PC-3 (cell line): ENCODE measurements around the gene SARNP. TPM values are rescaled to one million over a fixed set of nuclear protein-coding genes. Genes with fewer than 3 reads are reported as not detected.

ENCODE experiments used
- ATAC-seq: fragments of 200-7000 bp; cut with Tn5 transposase; 2 replicates; pipeline ENCODE4 v1.9.1; 2020; ENCODE audit warnings: mild to moderate bottlenecking, moderate library complexity
- BruUV-seq: library from RNA; stranded (reverse); fragments of 400-500 nt; replicated peaks from 2 replicates; lab custom pipeline; 2021; lab: Mats Ljungman, UMichigan
- CTCF ChIA-PET: fragments of 300-600 bp; sonication (Branson Sonifier 250); formaldehyde crosslinking; loops from one replicate; lab custom pipeline; 2022; ENCODE audit warnings: antibody characterized with exemption; lab: Charles Lee
- POLR2A ChIA-PET: fragments of 300-600 bp; sonication (Branson Sonifier 250); formaldehyde crosslinking; loops from one replicate; lab custom pipeline; 2022; ENCODE audit warnings: antibody characterized with exemption; ENCODE audit not compliant: unreplicated experiment; lab: Charles Lee
- DNase-seq: peaks from one replicate; pipeline ENCODE4 v3.0.0-alpha.2; 2015
- H2AFZ ChIP-seq: fragments of 300-600 bp; sonication (generic); 2 replicates; pipeline ENCODE4 v1.6.0; 2016; ENCODE audit warnings: antibody characterized with exemption, low read length
- H3F3A ChIP-seq: fragments of 300-600 bp; sonication (generic); one replicate; pipeline ENCODE4 v1.6.0; 2017; ENCODE audit warnings: antibody characterized with exemption, low read length, control low read depth, mild to moderate bottlenecking; ENCODE audit not compliant: unreplicated experiment
- H3K27ac ChIP-seq: fragments of 300-600 bp; sonication (generic); 2 replicates; pipeline ENCODE4 v1.5.1; 2016; ENCODE audit warnings: mild to moderate bottlenecking, low read length
- H3K27me3 ChIP-seq: fragments of 300-600 bp; sonication (generic); 2 replicates; pipeline ENCODE4 v1.6.1; 2016; ENCODE audit warnings: low read length, mixed read lengths
- H3K36me3 ChIP-seq: fragments of 300-600 bp; sonication (generic); 2 replicates; pipeline ENCODE4 v1.6.1; 2016; ENCODE audit warnings: low read depth, mixed run types, low read length, mixed read lengths
- H3K4me1 ChIP-seq: fragments of 300-600 bp; sonication (generic); 2 replicates; pipeline ENCODE4 v1.5.1; 2016; ENCODE audit warnings: low read length; ENCODE audit not compliant: insufficient read depth
- H3K4me2 ChIP-seq: fragments of 300-600 bp; sonication (generic); 2 replicates; pipeline ENCODE4 v1.6.0; 2016; ENCODE audit warnings: low read length
- H3K4me3 ChIP-seq: fragments of 300-600 bp; sonication (generic); 2 replicates; pipeline ENCODE4 v1.5.1; 2016; ENCODE audit warnings: mild to moderate bottlenecking, low read length, mixed read lengths
- H3K79me2 ChIP-seq: fragments of 300-600 bp; sonication (generic); 2 replicates; pipeline ENCODE4 v1.6.1; 2017; ENCODE audit warnings: low read length, mixed read lengths
- H3K9ac ChIP-seq: fragments of 300-600 bp; sonication (generic); 2 replicates; pipeline ENCODE4 v1.6.0; 2016; ENCODE audit warnings: mild to moderate bottlenecking, low read length
- H3K9me2 ChIP-seq: fragments of 300-600 bp; sonication (generic); replicated peaks from 2 replicates; pipeline ENCODE4 v1.6.1; 2016; ENCODE audit warnings: mixed run types, low read length, mixed read lengths
- H3K9me3 ChIP-seq: fragments of 300-600 bp; sonication (generic); 2 replicates; pipeline ENCODE4 v1.6.1; 2016; ENCODE audit warnings: low read length, mixed read lengths
- H4K20me1 ChIP-seq: fragments of 300-600 bp; sonication (generic); 2 replicates; pipeline ENCODE4 v1.6.1; 2016; ENCODE audit warnings: low read length, mixed read lengths
- EZH2 ChIP-seq: fragments of 300-600 bp; sonication (generic); IDR thresholded peaks from one replicate; pipeline ENCODE4 v1.6.1; 2017; ENCODE audit warnings: antibody characterized with exemption, mild to moderate bottlenecking, low read length; ENCODE audit not compliant: unreplicated experiment
- EZH2phosphoT487 ChIP-seq: fragments of 300-600 bp; sonication (generic); IDR thresholded peaks from 2 replicates; pipeline ENCODE4 v1.6.1; 2018; ENCODE audit warnings: mild to moderate bottlenecking, antibody characterized with exemption, low read length, borderline replicate concordance
- intact Hi-C: fragments of 100-400 bp; cut with micrococcal nuclease; formaldehyde crosslinking; loops from 2 replicates; pipeline ENCODE4 v1.9.0; 2023
- total RNA-seq: library from RNA; depleted of rRNA; stranded (reverse); fragments of >200 nt; gene quantifications from 2 replicates; pipeline ENCODE4 v1.2.3, GENCODE V29; 2014
- TF ChIP-seq, protein P1 (sequence below): fragments of 300-600 bp; sonication (generic); conservative IDR thresholded peaks from 2 replicates; pipeline ENCODE4 v1.5.1; 2017; ENCODE audit warnings: antibody characterized with exemption, low read depth, mild to moderate bottlenecking, low read length

Gene SARNP
- total RNA-seq, 1 experiment from 2014 or later, result 103 TPM

GRCh38 chr12:55729819-55730818, 87.4 kb downstream of the SARNP start:
- Histone ChIP-seq H3K4me1 (peaks cover 24% of the 10 kb centered on the region), H3K27me3 (no peaks in the 10 kb centered on the region), H4K20me1 (peaks cover 8% of the 10 kb centered on the region), H3F3A (no peaks in the 10 kb centered on the region), H3K9ac (peak overlapping the region; percentile 97), H3K4me2 (peak overlapping the region; percentile 99), H2AFZ (peak overlapping the region; percentile 84), H3K27ac (peak overlapping the region; percentile 98), H3K79me2 (peaks cover 37% of the 10 kb centered on the region), H3K36me3 (peaks cover 12% of the 10 kb centered on the region), H3K4me3 (peak overlapping the region; percentile 88), H3K9me2 (no peaks in the 10 kb centered on the region), H3K9me3 (no peaks in the 10 kb centered on the region)
- TF ChIP-seq EZH2phosphoT487, result no peak
- TF ChIP-seq EZH2, result no peak
- TF ChIP-seq, protein P1, sequence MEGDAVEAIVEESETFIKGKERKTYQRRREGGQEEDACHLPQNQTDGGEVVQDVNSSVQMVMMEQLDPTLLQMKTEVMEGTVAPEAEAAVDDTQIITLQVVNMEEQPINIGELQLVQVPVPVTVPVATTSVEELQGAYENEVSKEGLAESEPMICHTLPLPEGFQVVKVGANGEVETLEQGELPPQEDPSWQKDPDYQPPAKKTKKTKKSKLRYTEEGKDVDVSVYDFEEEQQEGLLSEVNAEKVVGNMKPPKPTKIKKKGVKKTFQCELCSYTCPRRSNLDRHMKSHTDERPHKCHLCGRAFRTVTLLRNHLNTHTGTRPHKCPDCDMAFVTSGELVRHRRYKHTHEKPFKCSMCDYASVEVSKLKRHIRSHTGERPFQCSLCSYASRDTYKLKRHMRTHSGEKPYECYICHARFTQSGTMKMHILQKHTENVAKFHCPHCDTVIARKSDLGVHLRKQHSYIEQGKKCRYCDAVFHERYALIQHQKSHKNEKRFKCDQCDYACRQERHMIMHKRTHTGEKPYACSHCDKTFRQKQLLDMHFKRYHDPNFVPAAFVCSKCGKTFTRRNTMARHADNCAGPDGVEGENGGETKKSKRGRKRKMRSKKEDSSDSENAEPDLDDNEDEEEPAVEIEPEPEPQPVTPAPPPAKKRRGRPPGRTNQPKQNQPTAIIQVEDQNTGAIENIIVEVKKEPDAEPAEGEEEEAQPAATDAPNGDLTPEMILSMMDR, result no peak
- CTCF ChIA-PET, result interaction anchor here (0.5 to 2.1 kb wide), 6 partner anchors 8 to 492 kb away, joined by 3 to 14 read pairs (median 6); partner anchors contain the start of gene RNF41
- POLR2A ChIA-PET, result interaction anchor here (0.6 to 2.0 kb wide), 7 partner anchors 8 to 196 kb away, joined by 3 to 18 read pairs (median 6); partner anchors contain the start of genes ORMDL2 and SARNP
- BruUV-seq, result TSS peak; percentile 81
- DNase-seq (peak; percentile 56), ATAC-seq (peak; percentile 28)
- intact Hi-C loops, result loop anchor here (1.0 kb wide), 1 partner anchor 7 kb away; no protein-coding TSS in a partner anchor

DNA sequence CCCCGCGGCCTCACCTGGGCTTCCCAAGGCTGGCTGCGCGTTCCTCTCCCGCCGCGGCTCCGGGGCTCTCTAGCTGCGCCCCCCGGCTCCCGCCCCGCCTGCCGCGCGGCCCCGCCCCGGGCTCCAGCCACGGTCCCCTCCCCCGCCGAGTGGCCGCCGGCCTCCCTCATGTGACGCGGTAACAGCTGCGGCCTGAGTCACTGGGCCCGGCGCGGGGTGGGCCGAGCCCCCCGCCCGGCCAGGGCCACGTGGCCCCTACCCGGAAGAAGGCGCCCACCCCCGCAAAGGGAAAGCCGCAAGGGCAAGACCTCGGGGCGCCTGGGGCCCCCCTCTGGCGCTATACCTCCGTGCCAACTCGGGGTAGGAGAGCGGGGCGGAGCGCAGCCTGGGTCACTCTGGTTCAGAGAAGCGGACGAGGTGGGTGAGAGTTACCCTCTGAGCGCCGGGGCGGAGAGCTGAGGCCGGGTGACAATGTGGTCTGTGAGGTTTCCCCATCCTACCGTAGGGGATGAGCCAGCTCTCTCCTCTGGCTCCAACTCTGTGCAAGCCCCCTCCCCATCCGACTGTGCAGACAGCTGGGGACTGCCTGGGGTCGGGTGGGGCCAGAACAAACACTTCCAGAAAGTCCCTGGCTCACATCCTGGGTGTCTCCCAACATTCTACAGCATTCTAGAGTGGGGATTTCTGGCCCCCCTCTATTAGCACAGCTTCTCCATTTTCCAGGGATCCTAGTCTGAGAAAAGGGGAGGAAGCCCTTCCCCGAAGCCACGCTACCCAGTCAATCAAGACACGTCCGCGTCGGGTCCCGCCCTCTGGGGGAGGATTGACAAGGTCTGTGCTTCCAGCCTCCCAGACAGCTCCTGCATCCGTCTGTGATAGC, 88.3 kb downstream of the SARNP start, which contains the start of gene CD63:
TSS of gene CD63 (minus strand) at position 71 of the 880 bp plus-strand sequence. CDS start 668 bp downstream, outside the sequence.
- Histone ChIP-seq H3K4me3 (peak within 1 kb of the TSS; percentile 88), H3K36me3 (peaks cover 22% of the 10 kb centered on the region), H3K79me2 (peaks cover 37% of the 10 kb centered on the region), H3K9me2 (no peaks in the 10 kb centered on the region), H3K9ac (peak within 1 kb of the TSS; percentile 97), H3K4me2 (peak within 1 kb of the TSS; percentile 99), H3F3A (no peaks in the 10 kb centered on the region), H3K27me3 (no peaks in the 10 kb centered on the region), H2AFZ (peak within 1 kb of the TSS; percentile 84), H3K4me1 (peaks cover 26% of the 10 kb centered on the region), H4K20me1 (peaks cover 8% of the 10 kb centered on the region), H3K27ac (peak within 1 kb of the TSS; percentile 98), H3K9me3 (no peaks in the 10 kb centered on the region)
- peak; percentile 93 for DNase-seq
- BruUV-seq, result no TSS peak
- ChIA-PET CTCF (interaction anchor here (0.5 to 2.1 kb wide), 5 partner anchors 8 to 493 kb away, joined by 3 to 14 read pairs (median 7); partner anchors contain the start of gene RNF41), POLR2A (interaction anchor here (0.6 to 2.0 kb wide), 10 partner anchors 8 to 908 kb away, joined by 3 to 18 read pairs (median 6); partner anchors contain the start of genes ORMDL2, SARNP and SUOX)
- TF ChIP-seq EZH2 (no peak), EZH2phosphoT487 (no peak)
- TF ChIP-seq, protein P1, result no peak
- ATAC-seq, result peak; percentile 70
- intact Hi-C loops, result loop anchor here (1.0 kb wide), 1 partner anchor 8 kb away; no protein-coding TSS in a partner anchor
